ENCODE measurements around the gene CLDN34.

- no peak for TF ChIP-seq ZNF565 (CRISPR knock-in tag; conservative IDR thresholded peaks at IDR 0.05; ENCODE audit: low read depth)
- no peak for TF ChIP-seq ZNF8 (CRISPR knock-in tag; IDR thresholded peaks at IDR 0.05)
These were observed 16.3 kb downstream of the CLDN34 start for GRCh38 chrX:9983441-9983840.

All from SK-N-SH treated with all-trans-retinoic acid at 6 μM for 48 hours (cell line).